Measurements from ENCODE around the gene FOXO1.

DNA sequence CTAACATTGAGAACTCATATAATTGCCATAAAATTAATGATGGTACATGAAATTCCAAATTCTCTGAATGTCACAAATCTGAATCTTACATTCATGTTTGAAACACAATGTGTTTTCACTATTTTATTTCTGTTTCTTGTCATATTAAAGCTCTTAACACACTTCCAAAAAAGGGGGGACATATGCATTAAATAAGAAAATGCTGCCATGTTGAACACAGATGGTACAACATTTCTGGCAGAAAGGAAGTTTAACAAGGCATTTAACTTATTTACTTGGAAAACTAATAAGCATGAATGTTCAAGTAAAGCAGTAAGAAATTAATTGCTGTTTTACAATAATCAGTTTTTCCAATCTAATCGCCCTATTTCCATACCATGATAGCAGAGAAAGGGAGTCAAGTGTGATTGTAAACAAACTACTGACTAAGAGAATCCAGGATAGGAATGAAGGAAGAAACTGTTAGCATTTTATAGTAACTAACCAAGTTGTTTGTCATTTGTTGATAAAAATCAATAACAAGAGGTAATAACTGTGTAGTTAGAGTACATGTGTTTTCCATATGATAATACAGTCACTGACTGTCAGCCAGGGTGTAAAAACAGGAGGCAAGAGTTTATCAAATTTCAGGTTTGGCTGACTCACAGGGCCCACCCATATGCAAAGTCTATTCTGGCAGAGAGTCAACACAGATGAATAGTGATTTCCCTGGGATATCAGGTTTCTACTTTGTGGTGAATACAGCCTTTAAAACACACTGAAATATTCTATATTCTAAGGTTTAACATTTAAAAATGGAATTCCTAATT lies 5.7 kb upstream of the FOXO1 start:
- TF ChIP-seq POLR2A (IDR thresholded peaks at IDR 0.05; ENCODE audit: low read length) (no peak), GATA1 (IDR thresholded peaks at IDR 0.05; ENCODE audit: low read depth, low read length) (no peak)
